ENCODE measurements around the gene RB1.

RB1 gene

GRCh38 chr13:48260970-48261369 is 42.6 kb upstream of the RB1 start:
- no peak for DNase-seq (ENCODE audit: low spot score)
- no peak overlapping the region for H3K27ac ChIP-seq
- ChIA-PET POLR2A (ENCODE audit: low non-redundant PET) (no interaction called here), CTCF (no interaction called here)
- no peak for TF ChIP-seq CTCF (conservative IDR thresholded peaks at IDR 0.05; ENCODE audit: low read depth)

- DNase-seq (ENCODE audit: low spot score): peak; percentile 15
- TF ChIP-seq CTCF (conservative IDR thresholded peaks at IDR 0.05; ENCODE audit: low read depth): no peak
- ChIA-PET POLR2A (ENCODE audit: low non-redundant PET) (no interaction called here), CTCF (interaction anchor here (0.6 kb wide), 1 partner anchor 43 kb away, joined by 3 read pairs; no protein-coding TSS in a partner anchor)
- H3K27ac ChIP-seq: no peak overlapping the region
Measured at GRCh38 chr13:48263196-48263595, 40.4 kb upstream of the RB1 start.

GRCh38 chr13:48264058-48264457 is 39.5 kb upstream of the RB1 start:
- TF ChIP-seq CTCF (conservative IDR thresholded peaks at IDR 0.05; ENCODE audit: low read depth): no peak
- CTCF ChIA-PET: interaction anchor here (0.6 kb wide), 1 partner anchor 11 kb away, joined by 3 read pairs; no protein-coding TSS in a partner anchor
- DNase-seq (ENCODE audit: low spot score): no peak
- no peak overlapping the region for H3K27ac ChIP-seq
- POLR2A ChIA-PET (ENCODE audit: low non-redundant PET): no interaction called here

GRCh38 chr13:48265217-48265815 is 38.2 kb upstream of the RB1 start:
- ChIA-PET CTCF (interaction anchor here (0.6 kb wide), 1 partner anchor 20 kb away, joined by 7 read pairs; no protein-coding TSS in a partner anchor), POLR2A (ENCODE audit: low non-redundant PET) (no interaction called here)
- no peak for DNase-seq (ENCODE audit: low spot score)

GRCh38 chr13:48266150-48266549 is 37.4 kb upstream of the RB1 start:
- DNase-seq (ENCODE audit: low spot score): no peak
- H3K27ac ChIP-seq: no peak overlapping the region
- CTCF ChIA-PET: no interaction called here
- no peak for TF ChIP-seq CTCF (conservative IDR thresholded peaks at IDR 0.05; ENCODE audit: low read depth)
- POLR2A ChIA-PET (ENCODE audit: low non-redundant PET): no interaction called here

More at GRCh38 chr13:48265217-48265815, 38.2 kb upstream of the RB1 start:
- TF ChIP-seq CTCF (conservative IDR thresholded peaks at IDR 0.05; ENCODE audit: low read depth): no peak
- no peak overlapping the region for H3K27ac ChIP-seq

- CTCF ChIA-PET: interaction anchor here (0.8 kb wide), 1 partner anchor 172 kb away, joined by 3 read pairs; the partner anchor contains the start of gene MED4
- POLR2A ChIA-PET (ENCODE audit: low non-redundant PET): no interaction called here
- TF ChIP-seq CTCF (conservative IDR thresholded peaks at IDR 0.05; ENCODE audit: low read depth): no peak
- DNase-seq (ENCODE audit: low spot score): no peak
- no peak overlapping the region for H3K27ac ChIP-seq
Measured at GRCh38 chr13:48266701-48267639, 36.6 kb upstream of the RB1 start.

All from RWPE1 (cell line).